Upper lobe of left lung (tissue), 6 donors: ENCODE results near the gene TULP3. TPM values are rescaled to one million over a fixed set of nuclear protein-coding genes. Genes with fewer than 3 reads are reported as not detected.
A peak's percentile ranks its signal among the peaks of the same experiment; 100 is the strongest.

Experiments used
- ATAC-seq, 2 donors: fragments of 200-7000 bp; cut with Tn5 transposase; one replicate each; pipeline ENCODE4 v1.9.1; 2022; ENCODE audit warnings: mild to moderate bottlenecking in 2 of 2, moderate library complexity in 2 of 2; ENCODE audit not compliant: low FRiP score in 2 of 2
- DNase-seq, 2 donors: peaks; one replicate each; pipeline ENCODE4 v3.0.0-alpha.2; 2019 to 2020
- H3K27ac ChIP-seq, 4 donors: fragments of 200-600 bp; sonication (generic); one replicate each; pipeline ENCODE4 v1.5.1; 2016 to 2019
- H3K27me3 ChIP-seq, 4 donors: fragments of 200-600 bp; sonication (generic); one replicate each; pipeline ENCODE4 v1.5.1; 2017 to 2019
- H3K36me3 ChIP-seq, 4 donors: fragments of 200-600 bp; sonication (generic); one replicate each; pipeline ENCODE4 v1.5.1; 2016 to 2019
- H3K4me1 ChIP-seq, 4 donors: fragments of 200-600 bp; sonication (generic); one replicate each; pipeline ENCODE4 v1.5.1; 2018 to 2019
- H3K4me3 ChIP-seq, 4 donors: fragments of 200-600 bp; sonication (generic); one replicate each; pipeline ENCODE4 v1.5.1; 2017 to 2019; ENCODE audit warnings: mild to moderate bottlenecking in 2 of 4, moderate library complexity in 1 of 4
- H3K9me3 ChIP-seq, 4 donors: fragments of 200-600 bp; sonication (generic); one replicate each; pipeline ENCODE4 v1.5.1; 2018 to 2019
- EP300 ChIP-seq, 4 donors: sonication (generic); formaldehyde crosslinking; IDR thresholded peaks; one replicate each; pipeline ENCODE4 v1.5.1; 2017; ENCODE audit warnings: antibody characterized with exemption in 4 of 4, control low read depth in 2 of 4
- POLR2A ChIP-seq, 4 donors: fragments of 450-650 bp; IDR thresholded peaks; one replicate each; pipeline ENCODE4 v1.5.1; 2016 to 2017; ENCODE audit warnings: antibody characterized with exemption in 4 of 4, mild to moderate bottlenecking in 2 of 4
- POLR2AphosphoS5 ChIP-seq, 2 donors: sonication (generic); formaldehyde crosslinking; IDR thresholded peaks; one replicate each; pipeline ENCODE4 v1.5.1; 2017; ENCODE audit warnings: antibody characterized with exemption in 2 of 2
- WGBS, 2 donors: methylation state at CpG; one replicate each; pipeline ENCODE4 v1.1.5; 2017 to 2018; 5-methylcytosine and 5-hydroxymethylcytosine counted together
- total RNA-seq, 6 donors: library from RNA; depleted of rRNA in 4 of 6; stranded (reverse); fragments of >200 nt in 4 of 6; gene quantifications; one replicate each; pipeline versions ENCODE4 v1.1.0 to v1.2.1, GENCODE V29; 2016 to 2021
- TF ChIP-seq, protein P1 (sequence below), 6 experiments: fragments of 450-650 bp in 4 of 6; fragments of 200-600 bp in 2 of 6; sonication (generic) in 2 of 6; IDR thresholded peaks; one replicate each; pipeline ENCODE4 v1.5.1; 2016 to 2019; ENCODE audit warnings: antibody characterized with exemption in 6 of 6
- donor health status: DM: no; HTN: no; CAD: no; lungs with moderate emphysema.
- donor health status: DM: no; HTN: yes; CAD: no; lungs with severe emphysema.

TULP3 gene
- total RNA-seq, 6 donors from 2014 or later = 10.5 to 24.3 (median 16.6) TPM

DNA sequence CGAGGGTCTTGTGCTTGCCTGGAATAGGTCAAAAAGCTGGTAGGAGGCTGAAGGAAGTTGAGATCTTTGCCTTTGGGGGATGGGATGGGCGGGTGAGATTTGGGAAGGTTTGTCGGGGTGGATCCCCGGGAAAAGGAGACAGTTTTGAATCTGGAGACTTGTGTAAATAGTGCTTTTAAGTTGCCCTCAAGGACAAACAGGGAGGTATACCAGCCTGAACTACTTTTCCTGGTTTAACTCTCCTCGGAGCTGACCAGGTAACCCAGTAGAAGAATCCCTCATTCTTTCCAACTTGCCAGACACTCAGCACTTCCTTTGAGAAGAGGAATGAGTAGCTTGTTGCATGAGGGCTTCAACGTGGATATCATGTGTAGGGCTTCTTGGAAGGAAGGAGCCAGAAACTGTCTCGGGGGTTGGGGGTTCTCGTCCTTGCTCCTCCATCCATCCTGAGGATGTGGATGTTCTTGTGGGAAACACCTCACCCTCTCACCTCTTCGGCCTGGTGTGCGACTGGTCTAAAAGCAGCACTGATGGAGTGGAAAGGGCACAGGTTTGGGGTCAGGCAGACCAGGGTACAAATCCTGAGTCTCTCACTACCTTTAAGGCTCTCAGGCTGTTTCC lies 70.4 kb downstream of the TULP3 start:
- no peak for TF ChIP-seq EP300 (IDR thresholded peaks at IDR 0.05)
- TF ChIP-seq, protein P1, sequence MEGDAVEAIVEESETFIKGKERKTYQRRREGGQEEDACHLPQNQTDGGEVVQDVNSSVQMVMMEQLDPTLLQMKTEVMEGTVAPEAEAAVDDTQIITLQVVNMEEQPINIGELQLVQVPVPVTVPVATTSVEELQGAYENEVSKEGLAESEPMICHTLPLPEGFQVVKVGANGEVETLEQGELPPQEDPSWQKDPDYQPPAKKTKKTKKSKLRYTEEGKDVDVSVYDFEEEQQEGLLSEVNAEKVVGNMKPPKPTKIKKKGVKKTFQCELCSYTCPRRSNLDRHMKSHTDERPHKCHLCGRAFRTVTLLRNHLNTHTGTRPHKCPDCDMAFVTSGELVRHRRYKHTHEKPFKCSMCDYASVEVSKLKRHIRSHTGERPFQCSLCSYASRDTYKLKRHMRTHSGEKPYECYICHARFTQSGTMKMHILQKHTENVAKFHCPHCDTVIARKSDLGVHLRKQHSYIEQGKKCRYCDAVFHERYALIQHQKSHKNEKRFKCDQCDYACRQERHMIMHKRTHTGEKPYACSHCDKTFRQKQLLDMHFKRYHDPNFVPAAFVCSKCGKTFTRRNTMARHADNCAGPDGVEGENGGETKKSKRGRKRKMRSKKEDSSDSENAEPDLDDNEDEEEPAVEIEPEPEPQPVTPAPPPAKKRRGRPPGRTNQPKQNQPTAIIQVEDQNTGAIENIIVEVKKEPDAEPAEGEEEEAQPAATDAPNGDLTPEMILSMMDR (IDR thresholded peaks at IDR 0.05) = no peak
- no peak for TF ChIP-seq POLR2A (IDR thresholded peaks at IDR 0.05)
- TF ChIP-seq POLR2AphosphoS5 (IDR thresholded peaks at IDR 0.05) = no peak
- ATAC-seq (no peak), DNase-seq (no peak)
- 41 to 45% methylated on average over 10 of the region's 10 CpGs for WGBS, 2 donors
- Histone ChIP-seq H3K36me3 (peaks cover 0 to 5% (median 0%) of the 10 kb centered on the region in 4 donors), H3K4me1 (peaks cover 13 to 49% (median 22%) of the 10 kb centered on the region in 4 donors), H3K27ac (peak overlapping the region; percentile 82 to 92 (median 88)), H3K27me3 (no peaks in the 10 kb centered on the region), H3K9me3 (no peaks in the 10 kb centered on the region), H3K4me3 (peak overlapping the region; percentile 37 to 76 (median 66))

DNA sequence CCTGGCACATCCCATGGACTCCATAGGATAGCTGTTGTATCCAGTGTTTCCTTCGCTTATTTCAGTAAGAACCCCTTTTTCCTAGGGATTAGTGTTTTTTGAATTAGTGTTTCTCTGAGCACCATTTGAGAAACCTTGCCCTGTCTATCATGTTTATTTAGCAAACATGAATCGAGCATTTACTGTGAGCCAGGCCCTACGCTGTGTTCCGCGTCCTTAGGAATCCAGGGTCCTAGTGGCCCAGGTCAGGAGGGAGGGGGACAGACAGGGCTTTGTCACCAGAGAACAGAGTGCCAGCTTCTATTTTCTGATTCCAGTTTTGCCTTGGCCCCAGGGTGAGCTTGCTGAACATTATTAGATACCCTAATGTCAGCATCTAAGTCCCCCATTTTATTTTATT lies 71.0 kb downstream of the TULP3 start:
- peak overlapping the region in 2 of 4 donors; percentile 89 to 92 for H3K27ac ChIP-seq
- H3K27me3 ChIP-seq = no peaks in the 10 kb centered on the region
- WGBS, 2 donors = 77 to 81% methylated on average over 5 of the region's 5 CpGs

DNA sequence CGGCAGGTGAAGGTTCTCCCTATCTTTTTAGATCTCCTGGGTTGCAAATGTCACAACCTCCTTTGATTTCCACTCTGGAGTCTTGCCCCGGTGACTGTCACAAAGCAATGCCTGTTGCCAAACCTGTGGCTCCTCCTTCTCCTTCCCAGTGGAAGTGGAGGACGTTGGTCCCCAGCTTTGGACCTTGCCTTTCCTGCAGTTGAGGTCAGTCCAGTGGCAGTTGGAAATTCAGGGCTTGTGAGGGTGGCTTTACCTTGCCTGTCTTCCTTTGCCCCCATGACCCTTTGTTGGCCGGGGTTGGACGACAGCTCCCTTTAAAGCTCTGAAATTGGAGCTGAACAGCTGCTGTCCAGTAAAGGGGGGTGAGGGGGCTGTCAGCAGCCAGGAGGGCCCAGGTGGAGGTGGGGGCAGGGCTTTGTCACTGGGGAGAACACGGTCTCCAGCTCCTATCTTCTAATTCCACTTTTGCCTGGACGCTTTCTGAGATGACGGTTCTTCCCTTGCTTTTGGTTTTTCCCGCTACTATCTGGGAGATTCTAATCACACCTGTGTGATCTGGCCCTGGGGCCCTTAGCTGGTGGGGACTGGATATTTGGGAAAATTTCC lies 72.6 kb downstream of the TULP3 start:
- H3K27ac ChIP-seq = peak overlapping the region; percentile 73 to 88 (median 78)
- TF ChIP-seq EP300 (IDR thresholded peaks at IDR 0.05) (no peak), POLR2AphosphoS5 (IDR thresholded peaks at IDR 0.05) (peak; percentile 22 to 46), POLR2A (IDR thresholded peaks at IDR 0.05) (no peak)
- TF ChIP-seq, protein P1 (IDR thresholded peaks at IDR 0.05) = no peak
- peaks cover 0 to 5% (median 0%) of the 10 kb centered on the region in 4 donors for H3K36me3 ChIP-seq
- 68 to 79% methylated on average over 5 to 9 of the region's 9 CpGs for WGBS, 2 donors
- peaks cover 4 to 40% (median 12%) of the 10 kb centered on the region in 4 donors for H3K4me1 ChIP-seq
- DNase-seq (no peak), ATAC-seq (no peak)
- no peaks in the 10 kb centered on the region for H3K9me3 ChIP-seq
- H3K4me3 ChIP-seq = peak overlapping the region in 1 of 4 donors; percentile 28
- H3K27me3 ChIP-seq = no peaks in the 10 kb centered on the region

More for the DNA sequence above, 71.0 kb downstream of the TULP3 start:
- DNase-seq = no peak
- Histone ChIP-seq H3K4me3 (peak overlapping the region in 3 of 4 donors; percentile 37 to 76 (median 64)), H3K36me3 (peaks cover 0 to 5% (median 0%) of the 10 kb centered on the region in 4 donors), H3K4me1 (peaks cover 13 to 49% (median 22%) of the 10 kb centered on the region in 4 donors), H3K9me3 (no peaks in the 10 kb centered on the region)
- TF ChIP-seq EP300 (IDR thresholded peaks at IDR 0.05) = no peak
- TF ChIP-seq, protein P1 (IDR thresholded peaks at IDR 0.05) = no peak
- no peak for TF ChIP-seq POLR2AphosphoS5 (IDR thresholded peaks at IDR 0.05)
- TF ChIP-seq POLR2A (IDR thresholded peaks at IDR 0.05) = no peak
- no peak for ATAC-seq

DNA sequence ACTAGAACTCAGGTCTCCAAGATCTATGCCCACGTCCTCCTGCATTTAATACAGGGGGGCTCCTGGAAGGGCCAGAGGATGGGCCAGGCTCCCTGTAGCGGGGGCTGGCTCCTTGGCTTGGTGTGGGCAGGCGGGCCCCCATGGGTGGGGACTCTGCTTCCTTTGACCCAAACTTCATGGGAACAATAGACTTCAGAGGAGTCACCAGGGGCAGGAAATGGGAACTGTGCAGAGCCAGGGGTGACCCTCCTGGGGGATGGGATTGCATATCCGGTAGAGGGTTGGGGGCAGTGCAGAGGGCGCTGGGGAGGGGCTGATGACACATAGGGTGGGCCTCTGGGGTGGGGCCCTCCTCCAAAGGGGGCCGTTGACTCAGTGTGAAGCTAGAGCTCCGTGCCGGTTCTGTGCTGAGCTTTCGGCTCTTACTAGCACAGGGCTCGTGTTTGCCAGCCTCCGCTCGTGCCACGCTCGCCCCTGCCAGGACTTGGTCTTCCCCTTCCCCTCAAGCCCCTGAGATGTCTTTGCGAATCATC lies 73.1 kb downstream of the TULP3 start:
- TF ChIP-seq, protein P1 (IDR thresholded peaks at IDR 0.05) = no peak
- TF ChIP-seq POLR2A (IDR thresholded peaks at IDR 0.05) = no peak
- peak in 2 of 4 donors; percentile 32 to 66 for TF ChIP-seq EP300 (IDR thresholded peaks at IDR 0.05)
- TF ChIP-seq POLR2AphosphoS5 (IDR thresholded peaks at IDR 0.05) = peak; percentile 68 to 75
- H3K9me3 ChIP-seq = no peaks in the 10 kb centered on the region
- H3K4me1 ChIP-seq = peaks cover 2 to 34% (median 9%) of the 10 kb centered on the region in 4 donors
- DNase-seq (peak in 1 of 2 donors; percentile 40), ATAC-seq (peak in 1 of 2 donors; percentile 70)
- H3K27ac ChIP-seq = peak overlapping the region; percentile 73 to 88 (median 78)
- WGBS, 2 donors = 41 to 63% methylated on average over 3 to 14 of the region's 15 CpGs
- H3K4me3 ChIP-seq = peak overlapping the region in 2 of 4 donors; percentile 5 to 28
- peaks cover 0 to 5% (median 0%) of the 10 kb centered on the region in 4 donors for H3K36me3 ChIP-seq
- no peaks in the 10 kb centered on the region for H3K27me3 ChIP-seq
